Right lung (tissue), 5 donors: ENCODE measurements around the gene ABHD16A. TPM values are rescaled to one million over a fixed set of nuclear protein-coding genes. Genes with fewer than 3 reads are reported as not detected.

Experiments used
- DNase-seq, 2 donors: peaks; one replicate each; pipeline ENCODE4 v3.0.0-alpha.2; 2013
- polyA plus RNA-seq, 5 donors: library from polyadenylated mRNA; unstranded; fragments of 120-200 nt; gene quantifications; one replicate each; pipeline versions ENCODE4 v1.2.1 to v1.2.3, GENCODE V29; 2013; ENCODE audit warnings: inconsistent platforms in 1 of 5, low replicate concordance in 1 of 5; ENCODE audit not compliant: insufficient read length in 5 of 5, insufficient read depth in 1 of 5

Gene ABHD16A
- polyA plus RNA-seq, 5 donors: 48.7 to 64.2 (median 59.9) TPM

GRCh38 chr6:31734247-31734820 is 31.2 kb upstream of the ABHD16A start:
- no peak for DNase-seq

- no peak for DNase-seq
These were observed 30.6 kb upstream of the ABHD16A start for GRCh38 chr6:31733734-31734133.

GRCh38 chr6:31732029-31732428 is 28.9 kb upstream of the ABHD16A start:
- no peak for DNase-seq

- DNase-seq: no peak
These were observed 27.5 kb upstream of the ABHD16A start for GRCh38 chr6:31730631-31731086.

GRCh38 chr6:31729979-31730630 is 27.0 kb upstream of the ABHD16A start:
- DNase-seq: peak; percentile 96

- DNase-seq: peak; percentile 92 to 94
These were observed 26.4 kb upstream of the ABHD16A start for GRCh38 chr6:31729515-31729978.

- no peak for DNase-seq
These were observed 25.8 kb upstream of the ABHD16A start, which contains the start of gene DDAH2 for GRCh38 chr6:31728767-31729514. Gene DDAH2 (minus strand): TSS chr6:31729299. CDS start chr6:31729161, 138 bp downstream.

GRCh38 chr6:31727717-31728671 is 24.9 kb upstream of the ABHD16A start:
- DNase-seq: no peak

- no peak for DNase-seq
These were observed 24.1 kb upstream of the ABHD16A start for GRCh38 chr6:31727034-31727716.

GRCh38 chr6:31725502-31726350 is 22.6 kb upstream of the ABHD16A start:
- DNase-seq: no peak

- DNase-seq: no peak
These were observed 21.0 kb upstream of the ABHD16A start for GRCh38 chr6:31723980-31724691.

- DNase-seq: no peak
These were observed 20.3 kb upstream of the ABHD16A start, which contains the start of gene MPIG6B for GRCh38 chr6:31723245-31723979. Gene MPIG6B (plus strand): TSS chr6:31723373. CDS start chr6:31723384, 11 bp downstream.

- DNase-seq: no peak
These were observed 19.0 kb upstream of the ABHD16A start for GRCh38 chr6:31722173-31722572.

- no peak for DNase-seq
These were observed 18.4 kb upstream of the ABHD16A start, which contains the start of gene LY6G6C for GRCh38 chr6:31721351-31722020. Gene LY6G6C (minus strand): TSS chr6:31721746. CDS start chr6:31721679, 67 bp downstream.

GRCh38 chr6:31720196-31720770 is 17.2 kb upstream of the ABHD16A start:
- no peak for DNase-seq

- no peak for DNase-seq
These were observed 15.9 kb upstream of the ABHD16A start for GRCh38 chr6:31719001-31719400.

- DNase-seq: peak in 1 of 2 donors; percentile 49
These were observed 15.1 kb upstream of the ABHD16A start for GRCh38 chr6:31718265-31718664.
